Measurements from ENCODE around the gene CYLC2. TPM values are rescaled to one million over a fixed set of nuclear protein-coding genes. Genes with fewer than 3 reads are reported as not detected.

CYLC2 gene
- total RNA-seq, 3 donors from 2014 or later (not counting 1 experiment from before 2014, with no cell fraction given), result not detected

DNA sequence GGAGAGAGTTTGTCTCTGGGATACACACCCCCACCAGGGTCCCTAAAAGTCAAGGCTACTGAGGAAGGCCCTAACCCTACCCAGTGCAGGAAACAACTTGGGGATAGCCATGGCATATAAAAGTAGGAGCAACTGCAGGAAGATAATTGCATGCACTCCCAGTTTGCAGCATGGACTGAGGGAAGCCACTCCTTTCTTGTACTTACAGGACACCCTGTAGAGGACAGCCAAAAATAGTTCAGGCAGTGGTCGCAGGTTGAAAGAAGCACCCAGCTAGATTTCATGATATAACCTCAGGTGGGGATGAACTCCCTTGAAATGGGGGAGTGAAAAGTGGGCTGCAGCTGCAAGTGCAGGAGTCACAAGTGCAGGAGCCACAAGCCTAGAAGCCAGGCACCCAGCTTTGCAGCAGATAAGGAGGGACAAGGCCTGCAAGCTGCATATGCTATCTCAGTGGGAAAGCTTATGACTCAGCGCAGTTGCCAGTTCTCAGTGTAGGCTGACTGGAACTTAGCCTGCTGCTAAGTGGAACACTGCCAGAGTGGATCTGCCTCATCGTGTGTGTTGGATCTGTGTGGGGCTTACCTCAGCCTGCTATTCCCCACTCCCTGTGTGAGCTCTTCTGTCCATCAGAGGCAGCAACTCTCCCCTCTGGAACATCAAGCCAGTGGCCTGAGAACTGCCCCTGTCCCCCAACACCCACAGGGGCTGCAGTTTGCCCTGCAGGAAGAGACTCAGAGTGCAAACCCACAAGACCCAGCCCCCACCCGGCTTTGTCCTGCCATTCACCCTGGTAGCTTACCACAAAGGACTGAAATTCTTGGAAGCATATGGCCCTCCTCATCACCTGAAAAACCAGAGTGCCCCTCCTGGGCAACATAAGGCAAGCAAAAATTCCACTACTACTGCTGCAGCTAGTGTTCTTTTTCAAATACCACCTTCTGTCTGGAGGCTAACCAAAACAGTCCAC, 42.7 kb downstream of the CYLC2 start:
- TF ChIP-seq, protein P1, sequence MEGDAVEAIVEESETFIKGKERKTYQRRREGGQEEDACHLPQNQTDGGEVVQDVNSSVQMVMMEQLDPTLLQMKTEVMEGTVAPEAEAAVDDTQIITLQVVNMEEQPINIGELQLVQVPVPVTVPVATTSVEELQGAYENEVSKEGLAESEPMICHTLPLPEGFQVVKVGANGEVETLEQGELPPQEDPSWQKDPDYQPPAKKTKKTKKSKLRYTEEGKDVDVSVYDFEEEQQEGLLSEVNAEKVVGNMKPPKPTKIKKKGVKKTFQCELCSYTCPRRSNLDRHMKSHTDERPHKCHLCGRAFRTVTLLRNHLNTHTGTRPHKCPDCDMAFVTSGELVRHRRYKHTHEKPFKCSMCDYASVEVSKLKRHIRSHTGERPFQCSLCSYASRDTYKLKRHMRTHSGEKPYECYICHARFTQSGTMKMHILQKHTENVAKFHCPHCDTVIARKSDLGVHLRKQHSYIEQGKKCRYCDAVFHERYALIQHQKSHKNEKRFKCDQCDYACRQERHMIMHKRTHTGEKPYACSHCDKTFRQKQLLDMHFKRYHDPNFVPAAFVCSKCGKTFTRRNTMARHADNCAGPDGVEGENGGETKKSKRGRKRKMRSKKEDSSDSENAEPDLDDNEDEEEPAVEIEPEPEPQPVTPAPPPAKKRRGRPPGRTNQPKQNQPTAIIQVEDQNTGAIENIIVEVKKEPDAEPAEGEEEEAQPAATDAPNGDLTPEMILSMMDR (IDR thresholded peaks at IDR 0.05), result no peak
- no peak overlapping the region for H3K4me3 Mint-ChIP-seq
- no peaks in the 10 kb centered on the region for H3K4me1 ChIP-seq (ENCODE audit: control insufficient read depth, insufficient read depth, low read length)
- no peak for ATAC-seq
- no peaks in the 10 kb centered on the region for H3K36me3 ChIP-seq (ENCODE audit: control insufficient read depth, insufficient read depth, low read length)
- H3K9me3 ChIP-seq (ENCODE audit: control insufficient read depth, insufficient read depth, low read length), result peaks cover 18% of the 10 kb centered on the region
- intact Hi-C loops (cut with micrococcal nuclease), result no loop called here
- H3K27ac Mint-ChIP-seq, result no peak overlapping the region
- WGBS (ENCODE audit: insufficient coverage), result 86% methylated on average over 4 of the region's 4 CpGs
- no peaks in the 10 kb centered on the region for H3K27me3 ChIP-seq (ENCODE audit: control insufficient read depth, insufficient read depth, low read length)
- DNase-seq, result no peak
- H3K27ac ChIP-seq (ENCODE audit: low read length), result no peak overlapping the region
- H3K36me3 Mint-ChIP-seq, result peaks cover 4% of the 10 kb centered on the region
- H3K27me3 Mint-ChIP-seq (ENCODE audit: low read depth in 2 of 2), result no peaks in the 10 kb centered on the region
- no peak overlapping the region for H3K4me3 ChIP-seq (ENCODE audit: low read length)
- H3K4me1 Mint-ChIP-seq, result no peaks in the 10 kb centered on the region
- H3K9me3 Mint-ChIP-seq, result peaks cover 16 to 27% of the 10 kb centered on the region in 2 donors

DNA sequence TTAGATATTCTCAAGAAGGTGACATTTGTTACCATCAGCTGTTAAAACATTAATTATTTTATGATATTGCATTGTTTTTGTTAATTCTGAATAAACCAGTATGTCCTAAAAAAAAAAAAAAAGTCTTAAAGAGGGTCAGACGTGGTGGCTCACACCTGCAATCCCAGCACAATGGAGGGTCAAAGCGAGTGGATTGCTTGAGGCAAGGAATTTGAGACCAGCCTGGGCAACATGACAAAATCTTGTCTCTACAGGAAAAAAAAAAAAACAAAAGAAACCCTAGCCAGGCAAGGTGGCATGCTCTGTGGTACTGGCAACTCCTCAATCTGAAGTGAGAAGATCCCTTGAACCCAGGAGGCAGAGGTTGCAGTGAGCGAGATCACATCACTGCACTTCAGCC, 46.8 kb downstream of the CYLC2 start:
- 79% methylated on average over 3 of the region's 3 CpGs for WGBS (ENCODE audit: insufficient coverage)
- peaks cover 16 to 23% of the 10 kb centered on the region in 2 donors for H3K9me3 Mint-ChIP-seq
- H3K4me3 ChIP-seq (ENCODE audit: low read length), result no peak overlapping the region
- no peaks in the 10 kb centered on the region for H3K4me1 Mint-ChIP-seq
- H3K4me3 Mint-ChIP-seq, result no peak overlapping the region
- no peak overlapping the region for H3K27ac Mint-ChIP-seq
- no peaks in the 10 kb centered on the region for H3K27me3 ChIP-seq (ENCODE audit: control insufficient read depth, insufficient read depth, low read length)
- peaks cover 4% of the 10 kb centered on the region for H3K36me3 Mint-ChIP-seq
- ATAC-seq, result no peak
- no peaks in the 10 kb centered on the region for H3K36me3 ChIP-seq (ENCODE audit: control insufficient read depth, insufficient read depth, low read length)
- H3K27ac ChIP-seq (ENCODE audit: low read length), result no peak overlapping the region
- H3K27me3 Mint-ChIP-seq (ENCODE audit: low read depth in 2 of 2), result no peaks in the 10 kb centered on the region
- TF ChIP-seq, protein P1 (IDR thresholded peaks at IDR 0.05), result no peak
- H3K4me1 ChIP-seq (ENCODE audit: control insufficient read depth, insufficient read depth, low read length), result no peaks in the 10 kb centered on the region
- DNase-seq, result no peak
- H3K9me3 ChIP-seq (ENCODE audit: control insufficient read depth, insufficient read depth, low read length), result peaks cover 18% of the 10 kb centered on the region
- intact Hi-C loops (cut with micrococcal nuclease), result no loop called here

All from natural killer cell (primary cell).